Stimulated activated naive CD8-positive, alpha-beta T cell treated with anti-CD3 and anti-CD28 coated beads, Interleukin-15, amount 100 ng/mL, for 72 hours (primary cell): ENCODE results near the gene MYCT1.
"Not testable (repeated sequence)": the region's sequence is repeated elsewhere in the genome, so short reads cannot be mapped to it uniquely, and the experiment has no call there.

ENCODE experiments used
- ATAC-seq: fragments of 150-1000 bp; cut with Tn5 transposase; 2 replicates; pipeline ENCODE4 v1.10.0; 2021; ENCODE audit warnings: mild to moderate bottlenecking, moderate library complexity
- DNase-seq, 2 donors: peaks; one replicate each; pipeline ENCODE4 v3.0.0; 2021 to 2022
- H3K27ac Mint-ChIP-seq, 2 donors: one replicate each; pipeline ENCODE4 v1.8.0; 2022; ENCODE audit warnings: mild to moderate bottlenecking in 2 of 2, mixed read lengths in 2 of 2, moderate library complexity in 2 of 2
- H3K27me3 Mint-ChIP-seq: one replicate; pipeline ENCODE4 v1.8.0; 2022; ENCODE audit warnings: mixed read lengths
- H3K4me1 Mint-ChIP-seq: one replicate; pipeline ENCODE4 v1.8.0; 2022; ENCODE audit warnings: mild to moderate bottlenecking, mixed read lengths
- H3K4me3 Mint-ChIP-seq, 2 donors: one replicate each; pipeline ENCODE4 v1.8.0; 2022; ENCODE audit warnings: mild to moderate bottlenecking in 2 of 2, mixed read lengths in 2 of 2, moderate library complexity in 1 of 2
- H3K9me3 Mint-ChIP-seq, 2 donors: one replicate each; pipeline ENCODE4 v1.8.0; 2022; ENCODE audit warnings: mixed read lengths in 2 of 2

Gene MYCT1, protein sequence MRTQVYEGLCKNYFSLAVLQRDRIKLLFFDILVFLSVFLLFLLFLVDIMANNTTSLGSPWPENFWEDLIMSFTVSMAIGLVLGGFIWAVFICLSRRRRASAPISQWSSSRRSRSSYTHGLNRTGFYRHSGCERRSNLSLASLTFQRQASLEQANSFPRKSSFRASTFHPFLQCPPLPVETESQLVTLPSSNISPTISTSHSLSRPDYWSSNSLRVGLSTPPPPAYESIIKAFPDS

DNA sequence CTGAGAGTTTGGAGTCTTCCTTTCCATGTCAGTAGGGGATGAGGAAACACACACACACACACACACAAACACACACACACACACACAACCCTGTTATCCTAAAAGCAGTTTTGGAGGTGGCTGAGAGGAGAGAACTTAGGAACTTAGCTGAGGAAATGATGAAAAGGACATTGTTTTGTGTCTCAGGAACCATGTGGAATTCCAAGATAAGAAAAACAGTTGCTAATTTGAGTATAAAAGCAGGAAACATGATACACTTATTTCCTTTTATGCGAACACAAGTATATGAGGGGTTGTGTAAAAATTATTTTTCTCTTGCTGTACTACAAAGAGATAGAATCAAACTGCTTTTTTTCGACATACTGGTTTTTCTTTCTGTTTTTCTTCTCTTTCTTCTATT is at the start of gene MYCT1:
TSS of gene MYCT1 (plus strand) at position 264 of the 400 bp plus-strand sequence. CDS start at position 270, 6 bp downstream.
- peaks cover 21% of the 10 kb centered on the region for H3K27me3 Mint-ChIP-seq
- no peak for DNase-seq
- no peak for ATAC-seq
- H3K9me3 Mint-ChIP-seq: no peaks in the 10 kb centered on the region
- H3K4me1 Mint-ChIP-seq: no peaks in the 10 kb centered on the region
- no peak within 1 kb of the TSS for H3K4me3 Mint-ChIP-seq
- no peak within 1 kb of the TSS for H3K27ac Mint-ChIP-seq

- H3K4me1 Mint-ChIP-seq: no peaks in the 10 kb centered on the region
- H3K9me3 Mint-ChIP-seq: no peaks in the 10 kb centered on the region
- ATAC-seq (no peak), DNase-seq (no peak)
- no peak overlapping the region for H3K27ac Mint-ChIP-seq
- no peak overlapping the region for H3K4me3 Mint-ChIP-seq
- peaks cover 22% of the 10 kb centered on the region for H3K27me3 Mint-ChIP-seq
Measured at GRCh38 chr6:152648105-152648504, 49.6 kb upstream of the MYCT1 start.

- H3K27ac Mint-ChIP-seq: no peak overlapping the region
- DNase-seq (no peak), ATAC-seq (no peak)
- peaks cover 8% of the 10 kb centered on the region for H3K27me3 Mint-ChIP-seq
- H3K4me1 Mint-ChIP-seq: no peaks in the 10 kb centered on the region
- H3K9me3 Mint-ChIP-seq: no peaks in the 10 kb centered on the region
- H3K4me3 Mint-ChIP-seq: no peak overlapping the region
Measured at GRCh38 chr6:152651986-152652385, 45.7 kb upstream of the MYCT1 start.

GRCh38 chr6:152661776-152662175 is 35.9 kb upstream of the MYCT1 start:
- DNase-seq (no peak), ATAC-seq (no peak)
- Mint-ChIP-seq H3K9me3 (peaks cover 0 to 5% of the 10 kb centered on the region in 2 donors), H3K27me3 (peaks cover 5% of the 10 kb centered on the region), H3K4me3 (no peak overlapping the region), H3K27ac (no peak overlapping the region), H3K4me1 (no peaks in the 10 kb centered on the region)

DNA sequence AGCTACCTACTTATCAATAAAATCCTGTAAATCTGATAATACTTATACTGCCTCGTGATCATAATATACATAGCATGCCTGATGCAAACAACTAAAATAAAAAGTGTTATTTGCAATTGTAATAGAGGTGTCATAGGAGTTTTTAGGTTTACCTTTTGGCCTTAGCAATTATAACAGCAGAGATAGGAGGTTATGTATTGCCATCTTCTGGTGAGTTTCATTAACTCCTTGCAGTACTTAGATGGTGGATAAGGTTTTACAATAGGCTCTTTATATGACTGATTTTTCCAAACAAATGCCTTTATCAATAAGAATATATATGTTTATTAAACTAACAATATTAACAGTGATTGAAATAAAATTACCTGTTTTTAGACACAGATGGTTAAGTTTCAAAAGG is 27.8 kb upstream of the MYCT1 start:
- ATAC-seq (no peak), DNase-seq (no peak)
- Mint-ChIP-seq H3K4me1 (no peaks in the 10 kb centered on the region), H3K27ac (no peak overlapping the region), H3K9me3 (peaks cover 0 to 5% of the 10 kb centered on the region in 2 donors), H3K4me3 (no peak overlapping the region), H3K27me3 (peaks cover 8% of the 10 kb centered on the region)

DNA sequence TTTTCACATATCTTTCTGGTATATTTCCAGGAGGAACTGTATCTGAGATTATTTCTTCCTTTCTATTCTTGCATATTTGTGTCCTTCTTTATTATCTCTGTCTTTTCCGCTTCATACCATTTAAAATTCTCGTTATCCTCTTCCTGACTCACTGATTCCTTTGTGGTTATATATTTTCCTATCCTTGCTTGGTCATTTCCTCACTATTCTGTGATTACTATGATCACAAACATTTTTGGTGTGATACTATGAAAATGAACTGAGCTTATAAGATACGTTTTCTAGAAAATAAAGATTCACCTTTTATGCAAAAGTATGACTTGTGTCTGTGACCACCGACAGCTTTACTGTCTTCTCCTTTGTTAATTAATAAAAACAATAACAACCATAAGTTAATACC is 26.5 kb upstream of the MYCT1 start:
- DNase-seq (no peak), ATAC-seq (no peak)
- Mint-ChIP-seq H3K4me1 (no peaks in the 10 kb centered on the region), H3K27ac (no peak overlapping the region), H3K4me3 (no peak overlapping the region), H3K27me3 (peaks cover 8% of the 10 kb centered on the region), H3K9me3 (peaks cover 0 to 5% of the 10 kb centered on the region in 2 donors)

DNA sequence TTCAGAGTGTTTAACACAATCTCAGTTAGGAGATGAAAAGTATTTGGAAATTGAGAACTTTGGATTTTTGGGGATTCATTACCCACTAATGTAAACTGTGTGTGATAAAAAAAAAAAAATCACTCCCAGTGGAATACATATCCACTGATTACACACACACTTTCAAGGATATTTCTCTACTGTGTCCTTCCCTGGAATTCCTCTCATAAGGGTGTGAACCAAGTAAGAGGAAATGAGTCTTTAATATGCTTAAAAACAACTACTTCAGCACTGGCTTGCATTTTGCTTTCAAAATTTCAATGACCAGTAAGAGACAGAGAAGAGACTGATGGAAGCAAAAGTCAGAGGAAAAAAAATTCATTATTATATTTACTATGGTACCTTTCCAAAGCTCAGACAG is 24.5 kb upstream of the MYCT1 start:
- Mint-ChIP-seq H3K4me1 (no peaks in the 10 kb centered on the region), H3K9me3 (no peaks in the 10 kb centered on the region), H3K4me3 (no peak overlapping the region), H3K27ac (no peak overlapping the region), H3K27me3 (no peaks in the 10 kb centered on the region)
- DNase-seq (no peak), ATAC-seq (no peak)

DNA sequence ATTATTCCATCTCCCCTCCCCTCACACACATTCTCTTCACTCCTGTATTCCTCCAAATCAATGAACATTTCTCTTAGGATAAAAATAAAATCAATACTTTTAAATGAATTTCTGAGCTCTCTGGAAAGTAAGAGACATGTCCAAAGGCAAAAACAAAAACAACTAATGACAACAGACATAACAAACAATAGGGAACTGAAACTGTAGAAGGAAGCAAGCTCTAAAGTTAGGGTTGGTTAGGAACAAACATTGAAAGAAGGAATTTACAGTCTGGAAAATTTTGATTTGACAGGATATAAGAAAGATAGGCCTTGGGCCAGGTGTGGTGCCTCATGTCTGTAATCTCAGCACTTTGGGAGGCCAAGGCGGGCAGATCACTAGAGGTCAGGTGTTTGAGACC is 17.5 kb upstream of the MYCT1 start:
- ATAC-seq (no peak), DNase-seq (no peak)
- Mint-ChIP-seq H3K4me1 (no peaks in the 10 kb centered on the region), H3K9me3 (no peaks in the 10 kb centered on the region), H3K27me3 (no peaks in the 10 kb centered on the region), H3K27ac (no peak overlapping the region), H3K4me3 (no peak overlapping the region)

DNA sequence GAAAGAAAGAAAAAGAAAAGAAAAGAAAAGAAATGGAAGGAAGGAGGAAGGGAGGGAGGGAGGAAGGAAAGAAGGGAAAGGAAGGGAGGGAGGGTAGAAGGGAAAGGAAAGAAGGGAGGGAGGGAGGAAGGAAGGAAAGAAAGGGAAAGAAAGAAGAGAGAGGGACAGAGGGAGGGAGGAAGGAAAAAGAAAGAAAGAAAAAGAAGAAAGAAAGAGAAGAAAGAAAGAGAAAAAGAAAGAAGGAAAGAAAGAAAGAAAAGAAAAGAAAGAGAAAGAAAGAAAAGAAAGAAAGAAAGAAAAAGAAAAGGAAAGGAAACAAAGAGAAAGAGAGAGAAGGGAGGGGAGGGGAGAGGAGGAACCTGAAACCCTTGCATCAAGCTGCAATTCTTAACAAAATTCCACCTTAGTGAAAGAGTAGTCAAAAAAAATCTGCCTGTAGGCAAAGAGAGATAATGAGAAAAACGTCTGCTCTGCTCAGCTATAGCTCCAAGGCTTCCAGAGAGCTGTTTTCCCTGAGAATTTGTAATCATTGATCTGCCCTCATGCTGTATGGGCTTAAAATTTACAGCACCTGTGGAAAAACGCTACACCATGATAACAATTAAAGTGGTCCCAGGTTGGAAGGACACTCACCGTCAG is 16.7 kb upstream of the MYCT1 start:
- no peaks in the 10 kb centered on the region for H3K27me3 Mint-ChIP-seq

DNA sequence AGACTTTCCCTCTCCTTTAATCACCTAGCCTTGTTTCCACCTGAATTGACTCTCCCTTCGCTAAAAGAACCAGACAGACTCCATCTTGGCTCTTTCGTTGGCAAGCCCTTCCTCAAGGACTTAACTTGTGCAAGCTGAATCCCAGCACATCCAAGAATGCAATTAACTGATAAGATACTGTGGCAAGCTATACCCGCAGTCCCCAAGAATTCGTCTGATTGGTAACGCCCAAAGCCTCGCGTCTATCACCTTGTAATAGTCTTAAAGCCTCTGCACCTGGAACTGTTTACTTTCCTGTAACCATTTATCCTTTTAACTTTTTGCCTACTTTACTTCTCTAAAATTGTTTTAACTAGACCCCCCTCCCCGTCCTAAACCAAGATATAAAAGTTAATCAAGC is 15.6 kb upstream of the MYCT1 start:
- no peaks in the 10 kb centered on the region for H3K27me3 Mint-ChIP-seq
- no peaks in the 10 kb centered on the region for H3K4me1 Mint-ChIP-seq
- H3K27ac Mint-ChIP-seq: no peak overlapping the region

More for the DNA sequence above, 16.7 kb upstream of the MYCT1 start:
- no peak overlapping the region for H3K4me3 Mint-ChIP-seq
- ATAC-seq: no peak
- no peak for DNase-seq
- no peaks in the 10 kb centered on the region for H3K4me1 Mint-ChIP-seq
- H3K27ac Mint-ChIP-seq: no peak overlapping the region
- H3K9me3 Mint-ChIP-seq: no peaks in the 10 kb centered on the region

GRCh38 chr6:152682935-152683334 is 14.8 kb upstream of the MYCT1 start:
- H3K27me3 Mint-ChIP-seq, DNase-seq, ATAC-seq, H3K4me1 Mint-ChIP-seq, H3K27ac Mint-ChIP-seq, H3K9me3 Mint-ChIP-seq, H3K4me3 Mint-ChIP-seq: not testable (repeated sequence)

More for the DNA sequence above, 15.6 kb upstream of the MYCT1 start:
- H3K4me3 Mint-ChIP-seq: no peak overlapping the region
- ATAC-seq: no peak
- H3K9me3 Mint-ChIP-seq: no peaks in the 10 kb centered on the region
- DNase-seq: no peak

GRCh38 chr6:152685819-152686218 is 11.9 kb upstream of the MYCT1 start:
- Mint-ChIP-seq H3K9me3 (no peaks in the 10 kb centered on the region), H3K4me3 (no peak overlapping the region)
- DNase-seq: no peak

GRCh38 chr6:152695372-152696045 is 2.2 kb upstream of the MYCT1 start:
- Mint-ChIP-seq H3K4me3 (no peak overlapping the region), H3K27ac (no peak overlapping the region), H3K9me3 (no peaks in the 10 kb centered on the region), H3K4me1 (no peaks in the 10 kb centered on the region), H3K27me3 (peaks cover 3% of the 10 kb centered on the region)
- DNase-seq: no peak
- no peak for ATAC-seq

More at GRCh38 chr6:152685819-152686218, 11.9 kb upstream of the MYCT1 start:
- H3K27me3 Mint-ChIP-seq: no peaks in the 10 kb centered on the region
- no peaks in the 10 kb centered on the region for H3K4me1 Mint-ChIP-seq
- no peak for ATAC-seq
- H3K27ac Mint-ChIP-seq: no peak overlapping the region

DNA sequence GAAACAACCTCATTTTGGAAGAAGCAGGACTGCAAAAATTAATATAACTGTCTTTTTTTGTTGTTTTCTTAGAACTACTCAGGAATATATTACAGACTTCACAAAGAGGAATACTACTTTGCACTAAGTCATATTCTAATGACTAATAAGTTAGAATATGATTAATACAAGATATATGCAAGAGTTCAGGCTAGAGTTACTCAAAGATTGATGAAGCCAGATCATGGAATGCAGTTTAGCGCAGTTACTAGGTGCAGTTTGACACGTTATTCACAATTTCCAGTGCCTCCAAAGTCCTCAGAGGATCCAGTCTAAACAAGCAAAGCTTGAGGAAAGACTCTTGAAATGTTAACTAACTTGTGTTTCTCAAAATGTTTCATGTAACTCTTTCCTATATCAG is 1.2 kb upstream of the MYCT1 start:
- Mint-ChIP-seq H3K4me3 (no peak overlapping the region), H3K27me3 (peaks cover 13% of the 10 kb centered on the region), H3K27ac (no peak overlapping the region), H3K4me1 (no peaks in the 10 kb centered on the region), H3K9me3 (no peaks in the 10 kb centered on the region)
- DNase-seq (no peak), ATAC-seq (no peak)

- H3K9me3 Mint-ChIP-seq: no peaks in the 10 kb centered on the region
- H3K27ac Mint-ChIP-seq: no peak overlapping the region
- H3K4me1 Mint-ChIP-seq: no peaks in the 10 kb centered on the region
- ATAC-seq: no peak
- H3K4me3 Mint-ChIP-seq: no peak overlapping the region
- DNase-seq: no peak
- H3K27me3 Mint-ChIP-seq: peaks cover 21% of the 10 kb centered on the region
Measured at GRCh38 chr6:152698692-152699091, 995 bp downstream of the MYCT1 start.

- Mint-ChIP-seq H3K4me3 (no peak overlapping the region), H3K27me3 (peaks cover 21% of the 10 kb centered on the region), H3K9me3 (no peaks in the 10 kb centered on the region), H3K27ac (no peak overlapping the region), H3K4me1 (no peaks in the 10 kb centered on the region)
- DNase-seq (no peak), ATAC-seq (no peak)
Measured at GRCh38 chr6:152700427-152700826, 2.7 kb downstream of the MYCT1 start.
